BLaER1 (cell line): ENCODE results near the gene CMTM2.
"Not testable (repeated sequence)": the region's sequence is repeated elsewhere in the genome, so short reads cannot be mapped to it uniquely, and the experiment has no call there.

Experiments used
- H3K27ac ChIP-seq: shearing (Covaris generic); formaldehyde crosslinking; 2 replicates; pipeline ENCODE4 v1.8.1; 2022
- H3K27me3 ChIP-seq: shearing (Covaris generic); formaldehyde crosslinking; 2 replicates; pipeline ENCODE4 v1.8.1; 2022
- H3K36me3 ChIP-seq: shearing (Covaris generic); formaldehyde crosslinking; 2 replicates; pipeline ENCODE4 v1.8.1; 2022
- H3K4me1 ChIP-seq: shearing (Covaris generic); formaldehyde crosslinking; 2 replicates; pipeline ENCODE4 v1.8.1; 2022
- H3K4me2 ChIP-seq: shearing (Covaris generic); formaldehyde crosslinking; 2 replicates; pipeline ENCODE4 v1.8.1; 2022
- H3K4me3 ChIP-seq: shearing (Covaris generic); formaldehyde crosslinking; 2 replicates; pipeline ENCODE4 v1.8.1; 2022
- H3K9ac ChIP-seq: shearing (Covaris generic); formaldehyde crosslinking; 2 replicates; pipeline ENCODE4 v1.8.1; 2022
- H3K9me3 ChIP-seq: shearing (Covaris generic); formaldehyde crosslinking; 2 replicates; pipeline ENCODE4 v1.8.1; 2022
- H4K20me1 ChIP-seq: shearing (Covaris generic); formaldehyde crosslinking; 2 replicates; pipeline ENCODE4 v1.8.1; 2022
- Cebpa-rat ChIP-seq: shearing (Covaris generic); IDR thresholded peaks from 2 replicates; pipeline ENCODE4 v1.8.1; 2022

CMTM2 gene

GRCh38 chr16:66605177-66605978, 26.1 kb downstream of the CMTM2 start:
- Histone ChIP-seq H3K4me1 (peaks cover 76% of the 10 kb centered on the region), H4K20me1 (peaks cover 51% of the 10 kb centered on the region), H3K4me2 (peak overlapping the region; percentile 86), H3K4me3 (peak overlapping the region; percentile 94), H3K9me3 (peaks cover 16% of the 10 kb centered on the region), H3K27me3 (no peaks in the 10 kb centered on the region), H3K9ac (peak overlapping the region; percentile 94), H3K36me3 (peaks cover 24% of the 10 kb centered on the region), H3K27ac (peak overlapping the region; percentile 94)
- TF ChIP-seq Cebpa-rat: no peak

- peak overlapping the region; percentile 86 for H3K4me2 ChIP-seq
- peak overlapping the region; percentile 94 for H3K9ac ChIP-seq
- H3K9me3 ChIP-seq: peaks cover 8% of the 10 kb centered on the region
- peaks cover 59% of the 10 kb centered on the region for H4K20me1 ChIP-seq
- TF ChIP-seq Cebpa-rat: 0 out of 2 replicates have a peak, but pooled peaks have one; percentile 23
- H3K36me3 ChIP-seq: peaks cover 31% of the 10 kb centered on the region
- H3K4me1 ChIP-seq: peaks cover 75% of the 10 kb centered on the region
- H3K27me3 ChIP-seq: no peaks in the 10 kb centered on the region
- peak overlapping the region; percentile 94 for H3K4me3 ChIP-seq
- H3K27ac ChIP-seq: peak overlapping the region; percentile 94
Observed at GRCh38 chr16:66605979-66606751, 26.9 kb downstream of the CMTM2 start.

DNA sequence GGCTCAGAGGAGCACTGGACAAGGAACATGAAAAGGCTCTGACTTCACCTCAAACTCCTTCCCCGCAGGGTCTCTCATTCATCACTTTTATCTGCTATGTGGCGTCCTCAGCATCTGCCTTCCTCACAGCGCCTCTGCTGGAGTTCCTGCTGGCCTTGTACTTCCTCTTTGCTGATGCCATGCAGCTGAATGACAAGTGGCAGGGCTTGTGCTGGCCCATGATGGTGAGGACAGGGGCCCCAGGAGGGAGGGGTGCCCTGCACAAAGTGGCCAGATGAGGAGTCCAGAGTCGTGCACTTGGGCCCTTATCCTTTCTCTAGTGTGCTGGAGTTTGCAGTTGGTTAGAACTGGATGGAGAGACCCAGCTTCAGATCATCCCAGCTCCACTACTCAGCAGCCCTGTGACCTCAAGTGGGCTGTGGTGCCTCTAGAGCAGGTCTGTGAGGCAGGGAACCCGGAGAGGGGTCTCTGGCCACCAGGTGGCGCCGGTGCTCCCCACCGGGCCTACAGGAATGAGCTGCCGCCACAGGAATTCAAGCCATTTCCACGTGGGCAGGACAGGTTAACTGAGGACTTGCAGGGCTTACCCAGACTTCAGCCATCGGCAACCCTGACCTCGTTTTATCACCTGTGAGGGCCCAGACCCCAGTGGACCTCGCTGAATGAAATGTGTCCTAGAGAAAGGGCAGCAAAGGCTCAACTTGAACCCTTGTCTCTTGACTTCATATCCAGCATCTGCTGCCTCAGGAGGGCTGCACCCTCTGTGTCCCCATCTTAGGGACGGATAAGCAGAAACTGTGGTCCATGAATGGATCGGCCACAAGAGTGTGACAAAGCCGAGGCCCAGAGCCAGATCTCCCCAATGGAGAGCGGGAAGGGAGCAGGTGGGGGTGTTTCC, 29.2 kb downstream of the CMTM2 start:
- H3K4me3 ChIP-seq: no peak overlapping the region
- no peaks in the 10 kb centered on the region for H3K9me3 ChIP-seq
- no peak overlapping the region; the same call in 1 of the 2 replicates for H3K9ac ChIP-seq
- peak overlapping the region; percentile 86 for H3K4me2 ChIP-seq
- H3K36me3 ChIP-seq: peaks cover 50% of the 10 kb centered on the region
- no peak for TF ChIP-seq Cebpa-rat
- peak overlapping the region; percentile 46; the same call in 1 of the 2 replicates for H3K27ac ChIP-seq
- H3K27me3 ChIP-seq: no peaks in the 10 kb centered on the region
- peaks cover 82% of the 10 kb centered on the region for H4K20me1 ChIP-seq
- H3K4me1 ChIP-seq: peaks cover 52% of the 10 kb centered on the region

DNA sequence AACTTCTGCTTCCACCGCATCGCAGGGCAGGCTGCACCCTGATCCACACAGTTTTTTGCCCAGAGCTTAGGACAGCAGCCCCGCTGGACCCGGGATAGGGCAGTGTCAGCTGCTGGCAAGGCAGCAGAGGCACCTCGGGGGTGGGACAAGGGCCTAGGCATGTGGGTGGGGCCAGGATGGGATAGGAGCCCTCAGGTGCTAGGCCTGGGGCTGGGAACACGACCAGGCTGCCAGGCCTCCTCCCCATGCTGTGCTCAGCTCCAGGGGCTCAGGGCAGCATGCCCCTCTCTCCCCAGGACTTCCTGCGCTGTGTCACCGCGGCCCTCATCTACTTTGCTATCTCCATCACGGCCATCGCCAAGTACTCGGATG, 29.9 kb downstream of the CMTM2 start:
- no peaks in the 10 kb centered on the region for H3K27me3 ChIP-seq
- no peaks in the 10 kb centered on the region for H3K9me3 ChIP-seq
- H4K20me1 ChIP-seq: peaks cover 84% of the 10 kb centered on the region
- no peak overlapping the region; the same call in 1 of the 2 replicates for H3K9ac ChIP-seq
- 0 out of 2 replicates have a peak overlapping the region, but pooled peaks have one; percentile 18 for H3K27ac ChIP-seq
- peaks cover 56% of the 10 kb centered on the region for H3K36me3 ChIP-seq
- peaks cover 47% of the 10 kb centered on the region for H3K4me1 ChIP-seq
- peak overlapping the region; percentile 86 for H3K4me2 ChIP-seq
- no peak for TF ChIP-seq Cebpa-rat
- H3K4me3 ChIP-seq: no peak overlapping the region

GRCh38 chr16:66610111-66610820, 31.0 kb downstream of the CMTM2 start:
- Histone ChIP-seq H3K4me3 (no peak overlapping the region), H3K27ac (no peak overlapping the region), H3K9me3 (no peaks in the 10 kb centered on the region), H3K27me3 (no peaks in the 10 kb centered on the region), H3K36me3 (peaks cover 66% of the 10 kb centered on the region), H4K20me1 (peaks cover 93% of the 10 kb centered on the region), H3K4me1 (peaks cover 47% of the 10 kb centered on the region), H3K4me2 (no peak overlapping the region), H3K9ac (no peak overlapping the region; the same call in 1 of the 2 replicates)
- no peak for TF ChIP-seq Cebpa-rat

GRCh38 chr16:66611911-66612310, 32.6 kb downstream of the CMTM2 start:
- peaks cover 76% of the 10 kb centered on the region for H4K20me1 ChIP-seq
- peaks cover 33% of the 10 kb centered on the region for H3K4me1 ChIP-seq
- H3K36me3 ChIP-seq: peaks cover 70% of the 10 kb centered on the region

GRCh38 chr16:66612422-66612821, 33.2 kb downstream of the CMTM2 start:
- peaks cover 70% of the 10 kb centered on the region for H3K36me3 ChIP-seq
- no peaks in the 10 kb centered on the region for H3K27me3 ChIP-seq
- no peak overlapping the region for H3K4me2 ChIP-seq
- H4K20me1 ChIP-seq: peaks cover 71% of the 10 kb centered on the region
- no peak for TF ChIP-seq Cebpa-rat
- no peak overlapping the region for H3K9ac ChIP-seq
- no peak overlapping the region for H3K4me3 ChIP-seq
- H3K4me1 ChIP-seq: peaks cover 27% of the 10 kb centered on the region
- H3K9me3 ChIP-seq: no peaks in the 10 kb centered on the region
- no peak overlapping the region for H3K27ac ChIP-seq

More at GRCh38 chr16:66611911-66612310, 32.6 kb downstream of the CMTM2 start:
- H3K27me3 ChIP-seq, H3K9ac ChIP-seq, H3K4me2 ChIP-seq, H3K27ac ChIP-seq, H3K9me3 ChIP-seq, H3K4me3 ChIP-seq: not testable (repeated sequence)

DNA sequence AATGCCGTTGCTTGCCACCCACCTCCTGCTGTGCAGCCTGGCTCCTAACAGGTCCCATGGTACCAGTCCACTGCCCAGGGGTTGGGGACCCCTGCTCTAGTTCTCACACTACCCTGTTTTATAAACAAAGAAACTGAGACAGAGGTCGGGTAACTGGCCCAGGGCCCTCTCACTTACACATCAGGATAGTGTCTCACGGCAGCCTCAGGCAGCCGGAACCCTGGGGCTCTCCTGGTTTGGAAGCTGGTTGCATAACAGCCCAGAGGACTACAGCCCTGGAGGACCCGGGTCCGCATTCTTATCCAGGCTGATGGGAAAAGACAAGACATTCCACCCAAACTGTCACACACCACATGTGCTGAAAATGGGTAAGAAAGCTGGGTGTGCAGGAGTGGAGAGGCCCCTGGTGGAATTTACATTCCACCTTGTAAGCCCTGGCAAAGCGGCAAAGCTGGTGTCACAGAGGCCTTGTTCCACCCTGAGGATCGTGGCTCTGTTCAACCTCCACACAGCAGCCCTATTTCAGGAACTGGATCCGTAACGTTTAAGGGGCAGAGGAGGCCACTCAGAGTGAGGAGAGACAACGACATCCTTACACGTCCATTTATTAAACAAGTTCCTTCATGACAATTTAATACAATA, 35.0 kb downstream of the CMTM2 start:
- no peak for TF ChIP-seq Cebpa-rat
- H4K20me1 ChIP-seq: peaks cover 53% of the 10 kb centered on the region
- peaks cover 66% of the 10 kb centered on the region for H3K36me3 ChIP-seq
- no peak overlapping the region for H3K9ac ChIP-seq
- H3K4me1 ChIP-seq: peaks cover 14% of the 10 kb centered on the region
- no peak overlapping the region for H3K4me3 ChIP-seq
- H3K27ac ChIP-seq: no peak overlapping the region
- no peaks in the 10 kb centered on the region for H3K9me3 ChIP-seq
- H3K4me2 ChIP-seq: no peak overlapping the region
- no peaks in the 10 kb centered on the region for H3K27me3 ChIP-seq
